ENCODE data around the gene GGN.

- TF ChIP-seq, protein P1, sequence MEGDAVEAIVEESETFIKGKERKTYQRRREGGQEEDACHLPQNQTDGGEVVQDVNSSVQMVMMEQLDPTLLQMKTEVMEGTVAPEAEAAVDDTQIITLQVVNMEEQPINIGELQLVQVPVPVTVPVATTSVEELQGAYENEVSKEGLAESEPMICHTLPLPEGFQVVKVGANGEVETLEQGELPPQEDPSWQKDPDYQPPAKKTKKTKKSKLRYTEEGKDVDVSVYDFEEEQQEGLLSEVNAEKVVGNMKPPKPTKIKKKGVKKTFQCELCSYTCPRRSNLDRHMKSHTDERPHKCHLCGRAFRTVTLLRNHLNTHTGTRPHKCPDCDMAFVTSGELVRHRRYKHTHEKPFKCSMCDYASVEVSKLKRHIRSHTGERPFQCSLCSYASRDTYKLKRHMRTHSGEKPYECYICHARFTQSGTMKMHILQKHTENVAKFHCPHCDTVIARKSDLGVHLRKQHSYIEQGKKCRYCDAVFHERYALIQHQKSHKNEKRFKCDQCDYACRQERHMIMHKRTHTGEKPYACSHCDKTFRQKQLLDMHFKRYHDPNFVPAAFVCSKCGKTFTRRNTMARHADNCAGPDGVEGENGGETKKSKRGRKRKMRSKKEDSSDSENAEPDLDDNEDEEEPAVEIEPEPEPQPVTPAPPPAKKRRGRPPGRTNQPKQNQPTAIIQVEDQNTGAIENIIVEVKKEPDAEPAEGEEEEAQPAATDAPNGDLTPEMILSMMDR (conservative IDR thresholded peaks at IDR 0.05 in 1 of 2, IDR thresholded peaks at IDR 0.05 in 1 of 2; ENCODE audit: extremely low read depth in 1 of 2, insufficient read depth in 1 of 2, low read depth in 1 of 2, low read length in 2 of 2) = no peak
- TF ChIP-seq EZH2 (IDR thresholded peaks at IDR 0.05; ENCODE audit: borderline replicate concordance, low read length) = no peak
Measured at GRCh38 chr19:38402623-38402966, 14.8 kb upstream of the GGN start.
